Measurements from ENCODE around the gene LAGE3. TPM values are rescaled to one million over a fixed set of nuclear protein-coding genes. Genes with fewer than 3 reads are reported as not detected.
A peak's percentile ranks its signal among the peaks of the same experiment; 100 is the strongest.

LAGE3 gene
- total RNA-seq, 1 donor from 2014 or later: 20.0 TPM

GRCh38 chrX:154437971-154438893 is 40.8 kb downstream of the LAGE3 start:
- peak overlapping the region; percentile 78 for H3K27ac Mint-ChIP-seq (ENCODE audit: unreplicated experiment)

DNA sequence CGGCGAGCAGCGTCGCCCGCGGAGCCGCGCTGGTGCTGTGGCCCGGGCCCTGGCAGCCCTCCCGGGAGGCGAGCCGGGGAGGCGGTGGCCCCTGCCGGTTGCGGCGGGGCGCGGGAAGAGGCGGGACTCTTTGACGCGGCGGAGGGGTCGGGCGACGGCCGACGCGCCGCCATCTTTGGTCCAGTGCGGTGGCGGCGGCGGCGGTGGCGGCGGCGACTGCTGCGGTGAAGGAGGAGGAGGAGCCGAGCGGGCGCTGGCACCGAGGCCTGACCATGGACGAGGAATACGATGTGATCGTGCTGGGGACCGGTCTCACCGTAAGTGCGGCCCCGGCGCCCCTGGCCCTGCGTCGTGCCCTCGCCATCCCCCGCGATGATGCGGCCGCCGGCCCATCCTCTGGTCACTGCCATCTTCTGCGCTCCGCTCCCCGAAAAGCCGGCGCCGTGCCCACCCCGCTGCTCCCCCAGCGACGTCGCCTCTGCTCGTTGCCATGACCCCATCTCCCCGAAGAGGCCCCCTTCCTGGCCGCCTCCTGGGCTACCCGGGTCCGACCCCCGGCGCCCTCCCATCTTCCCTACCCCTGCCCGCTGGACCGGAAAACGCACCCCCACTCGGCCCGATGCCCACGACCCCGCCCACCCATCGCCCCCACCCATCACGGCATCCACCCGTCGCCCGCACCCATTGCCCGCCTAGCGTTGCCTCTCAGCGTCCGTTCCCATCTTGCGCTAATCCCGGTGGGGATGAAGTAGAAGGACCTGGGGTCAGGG is 41.9 kb downstream of the LAGE3 start, which contains the start of gene GDI1:
Gene GDI1, plus strand, starts transcription at position 172 of the 770 bp plus-strand sequence. Its CDS starts 101 bp downstream, at position 273.
- peak within 1 kb of the TSS; percentile 90 for H3K4me3 Mint-ChIP-seq (ENCODE audit: unreplicated experiment)
- Histone ChIP-seq H3K27ac (ENCODE audit: low read depth, low read length) (peak within 1 kb of the TSS; percentile 63), H3K79me2 (ENCODE audit: insufficient read depth, low read length) (peaks cover 47% of the 10 kb centered on the region), H3K4me1 (ENCODE audit: insufficient read depth, low read length) (peaks cover 7% of the 10 kb centered on the region), H3K27me3 (ENCODE audit: insufficient read depth, low read length) (no peaks in the 10 kb centered on the region), H3K4me3 (ENCODE audit: insufficient read depth, low read depth, low read length) (peak within 1 kb of the TSS; percentile 72), H4K20me1 (ENCODE audit: insufficient read depth, low read length) (peaks cover 43% of the 10 kb centered on the region), H3K9me3 (ENCODE audit: insufficient read depth, low read depth, low read length) (no peaks in the 10 kb centered on the region), H3K4me2 (ENCODE audit: low read length) (peak within 1 kb of the TSS; percentile 94), H3K9ac (ENCODE audit: low read length) (peak within 1 kb of the TSS; percentile 81), H2AFZ (ENCODE audit: low read depth, low read length) (no peak within 1 kb of the TSS), H3K36me3 (ENCODE audit: insufficient read depth, low read length) (peaks cover 4% of the 10 kb centered on the region)
- no peaks in the 10 kb centered on the region for H3K4me1 Mint-ChIP-seq (ENCODE audit: low read depth, unreplicated experiment)
- peaks cover 1% of the 10 kb centered on the region for H3K36me3 Mint-ChIP-seq (ENCODE audit: low read depth, unreplicated experiment)
- no peak for FAIRE-seq
- no peaks in the 10 kb centered on the region for H3K9me3 Mint-ChIP-seq (ENCODE audit: unreplicated experiment)
- DNase-seq (ENCODE audit: low read depth): peak; percentile 18
- no peaks in the 10 kb centered on the region for H3K27me3 Mint-ChIP-seq (ENCODE audit: low read depth, unreplicated experiment)
- peak within 1 kb of the TSS; percentile 89 for H3K27ac Mint-ChIP-seq (ENCODE audit: unreplicated experiment)
- TF ChIP-seq EZH2 (IDR thresholded peaks at IDR 0.05; ENCODE audit: insufficient read depth, low read length): no peak

More at GRCh38 chrX:154437971-154438893, 40.8 kb downstream of the LAGE3 start:
- Histone ChIP-seq H3K27me3 (ENCODE audit: insufficient read depth, low read length) (no peaks in the 10 kb centered on the region), H3K27ac (ENCODE audit: low read depth, low read length) (no peak overlapping the region), H3K36me3 (ENCODE audit: insufficient read depth, low read length) (peaks cover 4% of the 10 kb centered on the region), H3K4me3 (ENCODE audit: insufficient read depth, low read depth, low read length) (peak overlapping the region; percentile 72), H4K20me1 (ENCODE audit: insufficient read depth, low read length) (peaks cover 43% of the 10 kb centered on the region), H3K4me1 (ENCODE audit: insufficient read depth, low read length) (peaks cover 7% of the 10 kb centered on the region), H3K9ac (ENCODE audit: low read length) (peak overlapping the region; percentile 81), H3K4me2 (ENCODE audit: low read length) (peak overlapping the region; percentile 94), H3K9me3 (ENCODE audit: insufficient read depth, low read depth, low read length) (no peaks in the 10 kb centered on the region), H2AFZ (ENCODE audit: low read depth, low read length) (no peak overlapping the region), H3K79me2 (ENCODE audit: insufficient read depth, low read length) (peaks cover 47% of the 10 kb centered on the region)
- FAIRE-seq: peak; percentile 37
- Mint-ChIP-seq H3K36me3 (ENCODE audit: low read depth, unreplicated experiment) (peaks cover 1% of the 10 kb centered on the region), H3K27me3 (ENCODE audit: low read depth, unreplicated experiment) (no peaks in the 10 kb centered on the region), H3K4me3 (ENCODE audit: unreplicated experiment) (peak overlapping the region; percentile 90), H3K4me1 (ENCODE audit: low read depth, unreplicated experiment) (no peaks in the 10 kb centered on the region), H3K9me3 (ENCODE audit: unreplicated experiment) (no peaks in the 10 kb centered on the region)
- DNase-seq (ENCODE audit: low read depth): no peak
- TF ChIP-seq, protein P1, sequence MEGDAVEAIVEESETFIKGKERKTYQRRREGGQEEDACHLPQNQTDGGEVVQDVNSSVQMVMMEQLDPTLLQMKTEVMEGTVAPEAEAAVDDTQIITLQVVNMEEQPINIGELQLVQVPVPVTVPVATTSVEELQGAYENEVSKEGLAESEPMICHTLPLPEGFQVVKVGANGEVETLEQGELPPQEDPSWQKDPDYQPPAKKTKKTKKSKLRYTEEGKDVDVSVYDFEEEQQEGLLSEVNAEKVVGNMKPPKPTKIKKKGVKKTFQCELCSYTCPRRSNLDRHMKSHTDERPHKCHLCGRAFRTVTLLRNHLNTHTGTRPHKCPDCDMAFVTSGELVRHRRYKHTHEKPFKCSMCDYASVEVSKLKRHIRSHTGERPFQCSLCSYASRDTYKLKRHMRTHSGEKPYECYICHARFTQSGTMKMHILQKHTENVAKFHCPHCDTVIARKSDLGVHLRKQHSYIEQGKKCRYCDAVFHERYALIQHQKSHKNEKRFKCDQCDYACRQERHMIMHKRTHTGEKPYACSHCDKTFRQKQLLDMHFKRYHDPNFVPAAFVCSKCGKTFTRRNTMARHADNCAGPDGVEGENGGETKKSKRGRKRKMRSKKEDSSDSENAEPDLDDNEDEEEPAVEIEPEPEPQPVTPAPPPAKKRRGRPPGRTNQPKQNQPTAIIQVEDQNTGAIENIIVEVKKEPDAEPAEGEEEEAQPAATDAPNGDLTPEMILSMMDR (IDR thresholded peaks at IDR 0.05; ENCODE audit: insufficient read depth, low read depth, low read length): no peak
- TF ChIP-seq EZH2 (IDR thresholded peaks at IDR 0.05; ENCODE audit: insufficient read depth, low read length): no peak

DNA sequence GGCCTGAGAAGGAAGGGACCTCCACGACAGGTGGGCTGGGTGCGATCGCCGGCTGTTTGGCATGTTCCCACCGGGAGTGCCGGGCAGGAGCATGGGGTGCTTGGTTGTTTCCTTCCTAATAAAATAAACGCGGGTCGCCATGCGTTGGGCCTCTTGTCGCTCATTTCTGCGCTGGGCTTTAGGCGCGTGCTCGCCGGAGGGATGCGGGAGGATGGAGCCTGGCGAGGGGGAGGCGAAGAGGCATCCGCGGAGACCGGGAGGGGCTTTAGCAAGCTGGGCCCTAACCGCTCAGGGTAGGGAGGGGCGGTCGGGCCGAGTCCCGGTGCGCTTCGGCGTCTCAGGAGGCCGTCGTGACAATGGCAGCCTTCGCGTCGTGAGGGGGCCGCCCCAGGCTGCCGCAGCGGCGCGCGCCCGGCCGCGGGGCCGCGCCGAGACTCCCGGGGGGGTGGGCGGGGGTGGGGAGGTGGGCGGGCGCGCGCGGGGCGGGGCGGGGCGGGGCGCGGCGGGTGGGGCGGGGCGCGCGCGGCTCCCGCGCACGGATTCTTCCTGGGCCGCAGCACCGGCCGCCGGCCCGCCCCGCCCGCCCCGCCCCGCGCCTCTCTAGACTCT is 42.6 kb downstream of the LAGE3 start:
- H3K27ac ChIP-seq (ENCODE audit: low read depth, low read length): peak overlapping the region; percentile 63
- Mint-ChIP-seq H3K4me3 (ENCODE audit: unreplicated experiment) (peak overlapping the region; percentile 66), H3K9me3 (ENCODE audit: unreplicated experiment) (no peaks in the 10 kb centered on the region), H3K27me3 (ENCODE audit: low read depth, unreplicated experiment) (no peaks in the 10 kb centered on the region), H3K27ac (ENCODE audit: unreplicated experiment) (peak overlapping the region; percentile 89), H3K36me3 (ENCODE audit: low read depth, unreplicated experiment) (no peaks in the 10 kb centered on the region), H3K4me1 (ENCODE audit: low read depth, unreplicated experiment) (no peaks in the 10 kb centered on the region)
- peaks cover 7% of the 10 kb centered on the region for H3K4me1 ChIP-seq (ENCODE audit: insufficient read depth, low read length)
- peaks cover 46% of the 10 kb centered on the region for H3K79me2 ChIP-seq (ENCODE audit: insufficient read depth, low read length)
- H3K4me2 ChIP-seq (ENCODE audit: low read length): peak overlapping the region; percentile 94
- H3K27me3 ChIP-seq (ENCODE audit: insufficient read depth, low read length): no peaks in the 10 kb centered on the region
- H3K9me3 ChIP-seq (ENCODE audit: insufficient read depth, low read depth, low read length): no peaks in the 10 kb centered on the region
- peaks cover 39% of the 10 kb centered on the region for H4K20me1 ChIP-seq (ENCODE audit: insufficient read depth, low read length)
- H3K4me3 ChIP-seq (ENCODE audit: insufficient read depth, low read depth, low read length): peak overlapping the region; percentile 17
- DNase-seq (ENCODE audit: low read depth) (no peak), FAIRE-seq (no peak)
- H3K36me3 ChIP-seq (ENCODE audit: insufficient read depth, low read length): peaks cover 4% of the 10 kb centered on the region
- H3K9ac ChIP-seq (ENCODE audit: low read length): peak overlapping the region; percentile 81
- TF ChIP-seq, protein P1 (IDR thresholded peaks at IDR 0.05; ENCODE audit: insufficient read depth, low read depth, low read length): no peak
- TF ChIP-seq EZH2 (IDR thresholded peaks at IDR 0.05; ENCODE audit: insufficient read depth, low read length): no peak
- no peak overlapping the region for H2AFZ ChIP-seq (ENCODE audit: low read depth, low read length)
